HEK293 (cell line): Measurements from ENCODE around the gene PRR11.
A peak's percentile ranks its signal among the peaks of the same experiment; 100 is the strongest.
"Not testable (repeated sequence)": the region's sequence is repeated elsewhere in the genome, so short reads cannot be mapped to it uniquely, and the experiment has no call there.

Experiments used
- CTCF ChIA-PET: fragments of 350-600 bp; formaldehyde crosslinking; extraction: SDS; loops from one replicate; lab custom pipeline; 2021; ENCODE audit warnings: antibody characterized with exemption; lab: Yijun Ruan, JAX
- POLR2A ChIA-PET: fragments of 300-600 bp; formaldehyde crosslinking; extraction: SDS; loops from one replicate; lab custom pipeline; 2020; ENCODE audit warnings: antibody characterized with exemption, inconsistent platforms; lab: Yijun Ruan, JAX
- H3K27ac ChIP-seq: fragments of 200-500 bp; sonication (Bioruptor generic); 2 replicates; pipeline ENCODE4 v1.5.1; 2014; ENCODE audit warnings: low read depth, low read length, control low read depth, inconsistent platforms; ENCODE audit errors: extremely low read depth
- H3K36me3 ChIP-seq, 2 experiments: fragments of 200-500 bp in 1 of 2; sonication (Bioruptor generic) in 1 of 2; 1 replicate in 1 of 2; 2 replicates in 1 of 2; pipeline ENCODE4 v1.5.1; 2014 to 2017; ENCODE audit warnings: inconsistent platforms in 2 of 2, low read length in 2 of 2; ENCODE audit not compliant: control insufficient read depth in 2 of 2, insufficient read depth in 1 of 2
- H3K4me1 ChIP-seq: fragments of 200-500 bp; sonication (Bioruptor generic); 2 replicates; pipeline ENCODE4 v1.5.1; 2014; ENCODE audit warnings: mild to moderate bottlenecking, low read length, inconsistent platforms; ENCODE audit not compliant: control insufficient read depth, insufficient read depth
- H3K4me3 ChIP-seq: 2 replicates; pipeline ENCODE4 v1.5.1; 2011; ENCODE audit warnings: low read depth, mild to moderate bottlenecking, control low read depth, low read length, moderate library complexity
- H3K9me3 ChIP-seq: fragments of 200-500 bp; sonication (Bioruptor generic); 2 replicates; pipeline ENCODE4 v1.5.1; 2014; ENCODE audit warnings: low read depth, low read length, inconsistent platforms; ENCODE audit not compliant: control insufficient read depth, insufficient read depth
- KLF10 ChIP-seq: fragments of 450-650 bp; IDR thresholded peaks from 2 replicates; pipeline ENCODE4 v1.5.1; 2018; ENCODE audit warnings: missing biosample characterization, mild to moderate bottlenecking, missing genetic modification characterization
- KLF9 ChIP-seq: fragments of 450-650 bp; formaldehyde crosslinking; IDR thresholded peaks from 2 replicates; pipeline ENCODE4 v1.5.1; 2016; ENCODE audit warnings: missing biosample characterization, missing genetic modification characterization, low read depth
- PRDM6 ChIP-seq: fragments of 450-650 bp; formaldehyde crosslinking; IDR thresholded peaks from 2 replicates; pipeline ENCODE4 v1.5.1; 2017; ENCODE audit warnings: missing biosample characterization, missing genetic modification characterization
- ZBTB11 ChIP-seq: fragments of 450-650 bp; formaldehyde crosslinking; conservative IDR thresholded peaks from 2 replicates; pipeline ENCODE4 v1.5.1; 2016; ENCODE audit warnings: low read depth, missing biosample characterization, missing genetic modification characterization
- ZNF121 ChIP-seq: fragments of 450-650 bp; formaldehyde crosslinking; IDR thresholded peaks from 2 replicates; pipeline ENCODE4 v1.5.1; 2016; ENCODE audit warnings: missing biosample characterization, missing genetic modification characterization
- ZNF140 ChIP-seq: fragments of 450-650 bp; formaldehyde crosslinking; IDR thresholded peaks from 2 replicates; pipeline ENCODE4 v1.5.1; 2016; ENCODE audit warnings: missing biosample characterization, missing genetic modification characterization
- ZNF280D ChIP-seq: fragments of 450-650 bp; formaldehyde crosslinking; IDR thresholded peaks from 2 replicates; pipeline ENCODE4 v1.5.1; 2016; ENCODE audit warnings: missing biosample characterization, missing genetic modification characterization
- ZNF292 ChIP-seq: fragments of 450-650 bp; formaldehyde crosslinking; IDR thresholded peaks from 2 replicates; pipeline ENCODE4 v1.5.1; 2016; ENCODE audit warnings: low read depth, missing biosample characterization, missing genetic modification characterization, borderline replicate concordance
- ZNF449 ChIP-seq: fragments of 450-650 bp; formaldehyde crosslinking; IDR thresholded peaks from 2 replicates; pipeline ENCODE4 v1.5.1; 2017; ENCODE audit warnings: missing biosample characterization, mild to moderate bottlenecking, missing genetic modification characterization, moderate library complexity
- ZNF670 ChIP-seq: fragments of 450-650 bp; formaldehyde crosslinking; IDR thresholded peaks from 2 replicates; pipeline ENCODE4 v1.5.1; 2016; ENCODE audit warnings: missing biosample characterization, missing genetic modification characterization, low read depth

The PRR11 gene

GRCh38 chr17:59221159-59221847 is 65.8 kb downstream of the PRR11 start (continued):
- TF ChIP-seq KLF9 (no peak), ZNF280D (no peak), ZBTB11 (tag by site-specific recombination) (no peak), ZNF449 (no peak), ZNF670 (tag by site-specific recombination) (no peak), PRDM6 (no peak), ZNF140 (tag by site-specific recombination) (no peak), ZNF292 (no peak)

- Histone ChIP-seq H3K36me3 (no peaks in the 10 kb centered on the region; a peak in 1 of 3 replicates), H3K27ac (no peak overlapping the region), H3K9me3 (no peaks in the 10 kb centered on the region), H3K4me1 (no peaks in the 10 kb centered on the region), H3K4me3 (no peak overlapping the region)
- CTCF ChIA-PET, result interaction anchor here (0.6 to 1.0 kb wide), 4 partner anchors 87 to 907 kb away, joined by 3 to 6 read pairs (median 4); no protein-coding TSS in a partner anchor
- POLR2A ChIA-PET, result no interaction called here
- no peak for TF ChIP-seq KLF10 (tag by site-specific recombination)
These were observed 68.3 kb downstream of the PRR11 start for GRCh38 chr17:59223813-59224212.

GRCh38 chr17:59228588-59228987 is 73.0 kb downstream of the PRR11 start:
- TF ChIP-seq ZNF121 (tag by site-specific recombination), result peak; percentile 96
- H3K9me3 ChIP-seq, H3K27ac ChIP-seq, H3K4me3 ChIP-seq, H3K36me3 ChIP-seq, H3K4me1 ChIP-seq: not testable (repeated sequence)
- CTCF ChIA-PET, result interaction anchor here (0.6 kb wide), 1 partner anchor 20 kb away, joined by 3 read pairs; no protein-coding TSS in a partner anchor
- POLR2A ChIA-PET, result interaction anchor here (0.6 kb wide), 1 partner anchor 62 kb away, joined by 3 read pairs; no protein-coding TSS in a partner anchor
